H1 (cell line): ENCODE results near the gene DENND2D.

ENCODE experiments used
- ASH2L ChIP-seq: fragments of 200-600, 300-600 bp; sonication (generic); IDR thresholded peaks from one replicate; pipeline ENCODE4 v1.7.1; 2017; ENCODE audit warnings: low read length
- CBX8 ChIP-seq: fragments of 300-800, 300-1000 bp; sonication (generic); IDR thresholded peaks from 2 replicates; pipeline ENCODE4 v1.7.1; 2016; ENCODE audit warnings: low read depth, low read length, borderline replicate concordance
- CHD2 ChIP-seq: IDR thresholded peaks from 2 replicates; pipeline ENCODE4 v1.6.1; 2012; ENCODE audit warnings: low read length, improper control_type of control experiment
- CTCF ChIP-seq, 3 experiments: IDR thresholded peaks; 1 replicate in 2 of 3; 2 replicates in 1 of 3; pipeline versions ENCODE4 v1.5.1 to v1.6.1; 2011; ENCODE audit warnings: low read length in 3 of 3, mild to moderate bottlenecking in 3 of 3, inconsistent platforms in 2 of 3, low read depth in 1 of 3, moderate library complexity in 1 of 3; ENCODE audit not compliant: insufficient read depth in 1 of 3; ENCODE audit errors: control extremely low read depth in 1 of 3
- EP300 ChIP-seq, 2 experiments: IDR thresholded peaks; 1 replicate in 1 of 2; 2 replicates in 1 of 2; pipeline ENCODE4 v1.6.1; 2011 to 2012; ENCODE audit warnings: low read depth in 2 of 2, low read length in 2 of 2, mild to moderate bottlenecking in 2 of 2, borderline replicate concordance in 1 of 2, inconsistent platforms in 1 of 2, moderate library complexity in 1 of 2
- HDAC2 ChIP-seq, 2 experiments: fragments of 300-600 bp in 1 of 2; sonication (generic) in 1 of 2; IDR thresholded peaks; 2 replicates each; pipeline ENCODE4 v1.6.1; 2011 to 2012; ENCODE audit warnings: low read depth in 2 of 2, low read length in 2 of 2, mild to moderate bottlenecking in 2 of 2, moderate library complexity in 2 of 2, borderline replicate concordance in 1 of 2, inconsistent platforms in 1 of 2
- KDM5A ChIP-seq: fragments of 200-600 bp; IDR thresholded peaks from 2 replicates; pipeline ENCODE4 v1.7.1; 2012; ENCODE audit warnings: mild to moderate bottlenecking, low read length, inconsistent platforms, mixed read lengths
- MAFK ChIP-seq: IDR thresholded peaks from 2 replicates; pipeline ENCODE4 v1.6.1; 2012; ENCODE audit warnings: low read depth, mild to moderate bottlenecking, improper control_type of control experiment, low read length
- MAX ChIP-seq: IDR thresholded peaks from 2 replicates; pipeline ENCODE4 v1.6.1; 2012; ENCODE audit warnings: inconsistent platforms
- POLR2A ChIP-seq, 2 experiments: IDR thresholded peaks; 1 replicate in 1 of 2; 2 replicates in 1 of 2; pipeline ENCODE4 v1.6.1; 2011; ENCODE audit warnings: low read depth in 2 of 2, low read length in 2 of 2, mild to moderate bottlenecking in 2 of 2; ENCODE audit errors: control extremely low read depth in 1 of 2
- RFX5 ChIP-seq: IDR thresholded peaks from 2 replicates; pipeline ENCODE4 v1.6.1; 2011; ENCODE audit warnings: low read depth, low read length, improper control_type of control experiment, borderline replicate concordance

GRCh38 chr1:111221276-111221632 is 20.8 kb upstream of the DENND2D start:
- TF ChIP-seq POLR2A (IDR thresholded peaks at IDR 0.05; ENCODE audit: control extremely low read depth in 1 of 2, low read depth in 2 of 2, low read length in 2 of 2) (no peak), HDAC2 (IDR thresholded peaks at IDR 0.05; ENCODE audit: borderline replicate concordance in 1 of 2, low read depth in 2 of 2, low read length in 2 of 2) (no peak), MAX (no peak), CTCF (IDR thresholded peaks at IDR 0.05; ENCODE audit: control extremely low read depth in 1 of 3, insufficient read depth in 1 of 3, low read depth in 1 of 3, low read length in 3 of 3) (no peak), RFX5 (no peak), EP300 (IDR thresholded peaks at IDR 0.05; ENCODE audit: borderline replicate concordance in 1 of 2, low read depth in 2 of 2, low read length in 2 of 2) (no peak), MAFK (no peak), CBX8 (no peak), ASH2L (no peak), KDM5A (no peak), CHD2 (no peak)
